ENCODE results near the gene C19orf81. TPM values are rescaled to one million over a fixed set of nuclear protein-coding genes. Genes with fewer than 3 reads are reported as not detected.

C19orf81 gene
- polyA plus RNA-seq, 1 donor (not counting 4 experiments of a cell fraction or from before 2014, with no cell fraction given) = not detected

- H3K4me2 ChIP-seq (ENCODE audit: control insufficient read depth, extremely low read depth, insufficient read depth, low read depth, low read length) = no peak overlapping the region
- no peak overlapping the region for H2AFZ ChIP-seq (ENCODE audit: control insufficient read depth, low read length)
- H3K4me1 ChIP-seq (ENCODE audit: control insufficient read depth, extremely low read depth, insufficient read depth, low read length) = no peaks in the 10 kb centered on the region
- H3K36me3 ChIP-seq (ENCODE audit: control insufficient read depth in 2 of 2, extremely low read depth in 1 of 2, insufficient read depth in 2 of 2, low read length in 2 of 2) = no peaks in the 10 kb centered on the region
- H3K9me1 ChIP-seq (ENCODE audit: control insufficient read depth, extremely low read depth, insufficient read depth, low read length) = no peaks in the 10 kb centered on the region
- TF ChIP-seq, protein P1, sequence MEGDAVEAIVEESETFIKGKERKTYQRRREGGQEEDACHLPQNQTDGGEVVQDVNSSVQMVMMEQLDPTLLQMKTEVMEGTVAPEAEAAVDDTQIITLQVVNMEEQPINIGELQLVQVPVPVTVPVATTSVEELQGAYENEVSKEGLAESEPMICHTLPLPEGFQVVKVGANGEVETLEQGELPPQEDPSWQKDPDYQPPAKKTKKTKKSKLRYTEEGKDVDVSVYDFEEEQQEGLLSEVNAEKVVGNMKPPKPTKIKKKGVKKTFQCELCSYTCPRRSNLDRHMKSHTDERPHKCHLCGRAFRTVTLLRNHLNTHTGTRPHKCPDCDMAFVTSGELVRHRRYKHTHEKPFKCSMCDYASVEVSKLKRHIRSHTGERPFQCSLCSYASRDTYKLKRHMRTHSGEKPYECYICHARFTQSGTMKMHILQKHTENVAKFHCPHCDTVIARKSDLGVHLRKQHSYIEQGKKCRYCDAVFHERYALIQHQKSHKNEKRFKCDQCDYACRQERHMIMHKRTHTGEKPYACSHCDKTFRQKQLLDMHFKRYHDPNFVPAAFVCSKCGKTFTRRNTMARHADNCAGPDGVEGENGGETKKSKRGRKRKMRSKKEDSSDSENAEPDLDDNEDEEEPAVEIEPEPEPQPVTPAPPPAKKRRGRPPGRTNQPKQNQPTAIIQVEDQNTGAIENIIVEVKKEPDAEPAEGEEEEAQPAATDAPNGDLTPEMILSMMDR (optimal IDR thresholded peaks at IDR 0.05 in 1 of 3, IDR thresholded peaks at IDR 0.05 in 1 of 3, conservative IDR thresholded peaks at IDR 0.05 in 1 of 3; ENCODE audit: extremely low read depth in 1 of 3, insufficient read depth in 2 of 3, low read length in 3 of 3) = no peak
- TF ChIP-seq EZH2 (IDR thresholded peaks at IDR 0.05; ENCODE audit: low read length) = no peak
- H3K9ac ChIP-seq (ENCODE audit: control insufficient read depth, extremely low read depth, insufficient read depth, low read length) = no peak overlapping the region
- no peaks in the 10 kb centered on the region for H4K20me1 ChIP-seq (ENCODE audit: control insufficient read depth, extremely low read depth, insufficient read depth, low read length)
- H3K9me3 ChIP-seq (ENCODE audit: control insufficient read depth, low read depth, low read length) = peaks cover 7% of the 10 kb centered on the region
- no peaks in the 10 kb centered on the region for H3K27me3 ChIP-seq (ENCODE audit: control insufficient read depth, extremely low read depth, insufficient read depth, low read length)
- FAIRE-seq (no peak), DNase-seq (ENCODE audit: low read depth, low spot score) (no peak)
- no peaks in the 10 kb centered on the region for H3K79me2 ChIP-seq (ENCODE audit: control insufficient read depth, insufficient read depth, low read length)
- dilution Hi-C loops (cut with MboI; ENCODE audit: extremely low pct_ligation_motif_present, low sequenced_read_pairs) = no loop called here
- H3K27ac ChIP-seq (ENCODE audit: control insufficient read depth, insufficient read depth, low read length) = no peak overlapping the region
- no peak overlapping the region for H3K4me3 ChIP-seq (ENCODE audit: control insufficient read depth in 2 of 3, extremely low read depth in 1 of 3, insufficient read depth in 2 of 3, low read depth in 1 of 3, low read length in 3 of 3)
Measured at GRCh38 chr19:50629801-50630200, 19.4 kb upstream of the C19orf81 start.

DNA sequence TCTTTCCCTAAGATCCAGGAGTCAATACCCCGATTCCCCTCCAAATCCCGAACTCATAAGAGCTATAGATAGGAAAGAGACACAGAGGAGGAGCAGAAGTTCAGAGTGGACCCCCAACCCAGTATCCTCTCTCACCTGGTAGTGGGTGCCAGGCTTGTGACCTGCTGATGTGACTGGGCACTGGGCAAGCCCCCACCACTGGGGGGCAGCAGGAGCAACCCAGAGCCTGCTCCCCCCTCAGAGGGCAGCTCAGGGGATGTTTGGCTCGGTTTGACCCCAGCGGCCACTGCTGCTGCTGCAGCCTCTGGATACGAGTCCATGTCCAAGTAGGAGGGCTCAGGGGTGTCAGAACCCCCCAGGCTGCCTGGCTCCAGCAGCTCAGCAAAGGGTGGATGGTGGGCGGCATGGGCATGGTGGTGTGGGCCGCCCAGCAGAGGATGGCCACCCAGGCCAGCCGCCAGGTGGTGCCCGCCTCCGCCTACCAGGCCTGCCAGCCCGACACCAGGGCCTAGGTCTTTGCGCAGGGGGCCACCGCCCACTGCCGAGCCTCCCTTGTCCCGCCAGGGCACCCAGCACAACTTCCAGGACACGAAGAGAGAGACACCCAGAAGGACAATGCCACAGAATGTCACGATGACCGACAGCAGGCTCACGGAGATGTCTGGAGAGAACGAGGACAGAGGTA lies 17.0 kb upstream of the C19orf81 start:
- FAIRE-seq = no peak
- dilution Hi-C loops (cut with MboI; ENCODE audit: extremely low pct_ligation_motif_present, low sequenced_read_pairs) = no loop called here
- Histone ChIP-seq H3K79me2 (ENCODE audit: control insufficient read depth, insufficient read depth, low read length) (no peaks in the 10 kb centered on the region), H3K9me3 (ENCODE audit: control insufficient read depth, low read depth, low read length) (peaks cover 9% of the 10 kb centered on the region), H4K20me1 (ENCODE audit: control insufficient read depth, extremely low read depth, insufficient read depth, low read length) (no peaks in the 10 kb centered on the region), H3K4me3 (ENCODE audit: control insufficient read depth in 2 of 3, extremely low read depth in 1 of 3, insufficient read depth in 2 of 3, low read depth in 1 of 3, low read length in 3 of 3) (no peak overlapping the region), H2AFZ (ENCODE audit: control insufficient read depth, low read length) (no peak overlapping the region), H3K4me1 (ENCODE audit: control insufficient read depth, extremely low read depth, insufficient read depth, low read length) (no peaks in the 10 kb centered on the region), H3K9me1 (ENCODE audit: control insufficient read depth, extremely low read depth, insufficient read depth, low read length) (no peaks in the 10 kb centered on the region), H3K4me2 (ENCODE audit: control insufficient read depth, extremely low read depth, insufficient read depth, low read depth, low read length) (no peak overlapping the region), H3K27ac (ENCODE audit: control insufficient read depth, insufficient read depth, low read length) (no peak overlapping the region), H3K9ac (ENCODE audit: control insufficient read depth, extremely low read depth, insufficient read depth, low read length) (no peak overlapping the region), H3K36me3 (ENCODE audit: control insufficient read depth in 2 of 2, extremely low read depth in 1 of 2, insufficient read depth in 2 of 2, low read length in 2 of 2) (no peaks in the 10 kb centered on the region), H3K27me3 (ENCODE audit: control insufficient read depth, extremely low read depth, insufficient read depth, low read length) (peaks cover 3% of the 10 kb centered on the region)
- TF ChIP-seq, protein P1 (optimal IDR thresholded peaks at IDR 0.05 in 1 of 3, IDR thresholded peaks at IDR 0.05 in 1 of 3, conservative IDR thresholded peaks at IDR 0.05 in 1 of 3; ENCODE audit: extremely low read depth in 1 of 3, insufficient read depth in 2 of 3, low read length in 3 of 3) = no peak
- no peak for TF ChIP-seq EZH2 (IDR thresholded peaks at IDR 0.05; ENCODE audit: low read length)
- DNase-seq (ENCODE audit: low read depth, low spot score) = no peak
